GM12865 (cell line): Measurements from ENCODE around the gene SLC4A3.

Experiments
- DNase-seq: peaks from one replicate; pipeline ENCODE4 v3.0.0; 2010; ENCODE audit warnings: low read depth
- H3K4me3 ChIP-seq: 2 replicates; pipeline ENCODE4 v1.5.1; 2011; ENCODE audit warnings: mild to moderate bottlenecking, low read depth, low read length, control low read depth
- CTCF ChIP-seq: IDR thresholded peaks from 2 replicates; pipeline ENCODE4 v1.5.1; 2011; ENCODE audit warnings: low read length, control low read depth, low read depth, inconsistent platforms; ENCODE audit not compliant: insufficient read depth; ENCODE audit errors: missing control alignments

The SLC4A3 gene

GRCh38 chr2:219631904-219632759, 4.7 kb downstream of the SLC4A3 start:
- no peak for DNase-seq
- no peak for TF ChIP-seq CTCF
- H3K4me3 ChIP-seq, result no peak overlapping the region

GRCh38 chr2:219632760-219633105, 5.3 kb downstream of the SLC4A3 start:
- TF ChIP-seq CTCF, result no peak
- no peak overlapping the region for H3K4me3 ChIP-seq
- no peak for DNase-seq

GRCh38 chr2:219633276-219634065, 6.0 kb downstream of the SLC4A3 start:
- TF ChIP-seq CTCF, result no peak
- DNase-seq, result no peak

GRCh38 chr2:219634171-219634940, 6.9 kb downstream of the SLC4A3 start:
- no peak for DNase-seq
- no peak for TF ChIP-seq CTCF

More at GRCh38 chr2:219633276-219634065, 6.0 kb downstream of the SLC4A3 start:
- H3K4me3 ChIP-seq, result no peak overlapping the region

GRCh38 chr2:219634951-219635751, 7.7 kb downstream of the SLC4A3 start:
- DNase-seq, result no peak
- TF ChIP-seq CTCF, result no peak
- no peak overlapping the region for H3K4me3 ChIP-seq

More at GRCh38 chr2:219634171-219634940, 6.9 kb downstream of the SLC4A3 start:
- H3K4me3 ChIP-seq, result no peak overlapping the region
